H1 (cell line): ENCODE measurements around the gene ITGA6. TPM values are rescaled to one million over a fixed set of nuclear protein-coding genes. Genes with fewer than 3 reads are reported as not detected.

Experiments used
- CTCF ChIA-PET: fragments of 300-600 bp; sonication (Branson Sonifier 250); formaldehyde crosslinking; loops from one replicate; lab custom pipeline; 2021; ENCODE audit not compliant: partially characterized antibody; lab: Charles Lee
- POLR2A ChIA-PET: fragments of 300-600 bp; sonication (Branson Sonifier 250); formaldehyde crosslinking; loops from one replicate; lab custom pipeline; 2021; ENCODE audit warnings: inconsistent platforms; ENCODE audit not compliant: partially characterized antibody; lab: Charles Lee
- DNase-seq, 2 experiments: peaks; one replicate each; pipeline versions ENCODE4 v3.0.0 to v3.0.0-alpha.2; 2010 to 2022; ENCODE audit warnings: low spot score in 2 of 2, low read depth in 1 of 2, mixed read lengths in 1 of 2
- FAIRE-seq: peaks from 2 replicates; lab custom pipeline; 2011; peaks lifted over from hg19 to GRCh38; lab: Jason Lieb, UNC
- H2AFZ ChIP-seq: 2 replicates; pipeline ENCODE4 v1.8.1; 2012; ENCODE audit warnings: low read length, inconsistent platforms
- H2AK5ac ChIP-seq: 2 replicates; pipeline ENCODE4 v1.6.1; 2013; ENCODE audit warnings: low read depth, low read length
- H2BK120ac ChIP-seq: replicated peaks from 2 replicates; pipeline ENCODE3; 2013; ENCODE audit warnings: low read depth, low read length, inconsistent platforms
- H2BK12ac ChIP-seq: 2 replicates; pipeline ENCODE4 v1.6.1; 2013; ENCODE audit warnings: low read depth, low read length
- H2BK15ac ChIP-seq: 2 replicates; pipeline ENCODE4 v1.6.1; 2013; ENCODE audit warnings: low read length
- H2BK20ac ChIP-seq: 2 replicates; pipeline ENCODE4 v1.6.1; 2013; ENCODE audit warnings: low read length
- H2BK5ac ChIP-seq: 2 replicates; pipeline ENCODE4 v1.6.1; 2013; ENCODE audit warnings: low read depth, low read length
- H3K14ac ChIP-seq: 2 replicates; pipeline ENCODE4 v1.6.1; 2013; ENCODE audit warnings: inconsistent platforms; ENCODE audit not compliant: insufficient read length
- H3K18ac ChIP-seq: 2 replicates; pipeline ENCODE4 v1.6.1; 2013; ENCODE audit warnings: low read length; ENCODE audit errors: extremely low read depth
- H3K23ac ChIP-seq: 2 replicates; pipeline ENCODE4 v1.6.1; 2013; ENCODE audit warnings: inconsistent platforms; ENCODE audit not compliant: insufficient read length
- H3K23me2 ChIP-seq: 2 replicates; pipeline ENCODE4 v1.6.1; 2013; ENCODE audit warnings: low read depth, low read length
- H3K27ac ChIP-seq: 2 replicates; pipeline ENCODE4 v1.6.1; 2011; ENCODE audit warnings: low read depth, low read length, inconsistent platforms
- H3K27me3 ChIP-seq, 4 experiments: replicated peaks in 1 of 4; 1 replicate in 1 of 4; 2 replicates in 3 of 4; pipeline versions ENCODE4 v1.6.1 to v1.8.1; 2011 to 2013; ENCODE audit warnings: low read length in 3 of 4, mild to moderate bottlenecking in 3 of 4, inconsistent platforms in 2 of 4, mixed read lengths in 2 of 4, moderate library complexity in 1 of 4; ENCODE audit not compliant: control insufficient read depth in 3 of 4, insufficient read depth in 3 of 4; ENCODE audit errors: extremely low read depth in 1 of 4
- H3K36me3 ChIP-seq, 4 experiments: 2 replicates each; pipeline versions ENCODE4 v1.6.1 to v1.8.1; 2011 to 2013; ENCODE audit warnings: mild to moderate bottlenecking in 4 of 4, low read length in 3 of 4, moderate library complexity in 2 of 4, control low read depth in 1 of 4, inconsistent platforms in 1 of 4; ENCODE audit not compliant: insufficient read depth in 4 of 4, control insufficient read depth in 2 of 4
- H3K4ac ChIP-seq: replicated peaks from 2 replicates; pipeline ENCODE3; 2013; ENCODE audit warnings: low read length, low read depth, mixed read lengths, inconsistent platforms; ENCODE audit not compliant: insufficient read length
- H3K4me1 ChIP-seq, 4 experiments: replicated peaks in 1 of 4; 1 replicate in 1 of 4; 2 replicates in 3 of 4; pipeline versions ENCODE4 v1.6.1 to v1.8.1; 2011 to 2013; ENCODE audit warnings: low read length in 3 of 4, inconsistent platforms in 2 of 4, mixed read lengths in 1 of 4; ENCODE audit not compliant: insufficient read depth in 4 of 4, control insufficient read depth in 3 of 4
- H3K4me2 ChIP-seq, 2 experiments: 2 replicates each; pipeline versions ENCODE4 v1.6.1 to v1.8.1; 2011 to 2013; ENCODE audit warnings: low read depth in 2 of 2, low read length in 2 of 2, control low read depth in 1 of 2, inconsistent platforms in 1 of 2, mild to moderate bottlenecking in 1 of 2; ENCODE audit not compliant: insufficient read depth in 1 of 2
- H3K4me3 ChIP-seq, 4 experiments: fragments of 200-600, 300-600 bp in 1 of 4; sonication (generic), shearing (Covaris generic), sonication (Bioruptor Twin) in 1 of 4; 2 replicates each; pipeline versions ENCODE4 v1.5.1 to v1.8.1; 2011 to 2016; ENCODE audit warnings: low read length in 4 of 4, low read depth in 3 of 4, control low read depth in 2 of 4, inconsistent platforms in 2 of 4, mild to moderate bottlenecking in 2 of 4, mixed read lengths in 1 of 4, moderate library complexity in 1 of 4; ENCODE audit not compliant: insufficient read depth in 2 of 4; ENCODE audit errors: extremely low read depth in 1 of 4
- H3K56ac ChIP-seq: replicated peaks from 2 replicates; pipeline ENCODE3; 2013; ENCODE audit warnings: low read depth, mild to moderate bottlenecking, mixed read lengths, low read length, inconsistent platforms; ENCODE audit not compliant: insufficient read length
- H3K79me1 ChIP-seq: 2 replicates; pipeline ENCODE4 v1.6.1; 2013; ENCODE audit warnings: low read depth, low read length, control low read depth
- H3K79me2 ChIP-seq, 2 experiments: 2 replicates each; pipeline versions ENCODE4 v1.6.1 to v1.8.1; 2012 to 2013; ENCODE audit warnings: low read length in 2 of 2, mild to moderate bottlenecking in 2 of 2, inconsistent platforms in 1 of 2; ENCODE audit not compliant: insufficient read depth in 2 of 2, control insufficient read depth in 1 of 2
- H3K9ac ChIP-seq, 4 experiments: replicated peaks in 1 of 4; 1 replicate in 1 of 4; 2 replicates in 3 of 4; pipeline versions ENCODE4 v1.6.1 to v1.8.1; 2011 to 2013; ENCODE audit warnings: low read depth in 3 of 4, low read length in 3 of 4, control low read depth in 2 of 4, mild to moderate bottlenecking in 2 of 4, moderate library complexity in 2 of 4, inconsistent platforms in 1 of 4; ENCODE audit errors: extremely low read depth in 1 of 4
- H3K9me3 ChIP-seq, 2 experiments: 2 replicates each; pipeline versions ENCODE4 v1.6.1 to v1.8.1; 2012 to 2013; ENCODE audit warnings: mild to moderate bottlenecking in 2 of 2, moderate library complexity in 2 of 2, control low read depth in 1 of 2, inconsistent platforms in 1 of 2, low read depth in 1 of 2, low read length in 1 of 2, mixed read lengths in 1 of 2; ENCODE audit not compliant: insufficient read depth in 2 of 2
- H4K20me1 ChIP-seq, 2 experiments: replicated peaks in 1 of 2; 2 replicates each; pipeline versions ENCODE3 to v1.8.1; 2011 to 2013; ENCODE audit warnings: inconsistent platforms in 2 of 2, low read length in 2 of 2, mild to moderate bottlenecking in 1 of 2; ENCODE audit not compliant: insufficient read depth in 2 of 2, control insufficient read depth in 1 of 2
- H4K5ac ChIP-seq: 2 replicates; pipeline ENCODE4 v1.6.1; 2013; ENCODE audit warnings: low read length, low read depth, mixed read lengths, inconsistent platforms; ENCODE audit not compliant: insufficient read length
- H4K8ac ChIP-seq: 2 replicates; pipeline ENCODE4 v1.8.0; 2013; ENCODE audit warnings: mild to moderate bottlenecking, moderate library complexity, low read length, inconsistent platforms; ENCODE audit not compliant: insufficient read depth; ENCODE audit errors: extremely low read depth
- H4K91ac ChIP-seq: replicated peaks from 2 replicates; pipeline ENCODE3; 2013; ENCODE audit warnings: low read length, mixed read lengths, inconsistent platforms; ENCODE audit not compliant: insufficient read length
- CREB1 ChIP-seq: IDR thresholded peaks from 2 replicates; pipeline ENCODE4 v1.6.1; 2012; ENCODE audit warnings: inconsistent platforms
- HDAC6 ChIP-seq: IDR thresholded peaks from one replicate; pipeline ENCODE4 v1.7.1; 2012; ENCODE audit warnings: low read depth, mild to moderate bottlenecking, inconsistent platforms, low read length, moderate library complexity
- JUND ChIP-seq: IDR thresholded peaks from 2 replicates; pipeline ENCODE4 v1.6.1; 2011; ENCODE audit warnings: mild to moderate bottlenecking, improper control_type of control experiment, low read length
- NANOG ChIP-seq: IDR thresholded peaks from 2 replicates; pipeline ENCODE4 v1.6.1; 2011; ENCODE audit warnings: low read length, low read depth, mild to moderate bottlenecking, inconsistent platforms; ENCODE audit not compliant: insufficient read depth, poor library complexity, severe bottlenecking
- POLR2A ChIP-seq, 2 experiments: IDR thresholded peaks; 1 replicate in 1 of 2; 2 replicates in 1 of 2; pipeline ENCODE4 v1.6.1; 2011; ENCODE audit warnings: low read depth in 2 of 2, low read length in 2 of 2, mild to moderate bottlenecking in 2 of 2; ENCODE audit errors: control extremely low read depth in 1 of 2
- POU5F1 ChIP-seq: IDR thresholded peaks from 2 replicates; pipeline ENCODE4 v1.6.1; 2011; ENCODE audit warnings: low read depth, mild to moderate bottlenecking, low read length, moderate library complexity
- RAD21 ChIP-seq, 2 experiments: IDR thresholded peaks in 1 of 2; conservative IDR thresholded peaks in 1 of 2; 2 replicates each; pipeline ENCODE4 v1.6.1; 2011; ENCODE audit warnings: low read depth in 2 of 2, low read length in 2 of 2, improper control_type of control experiment in 1 of 2, inconsistent platforms in 1 of 2, mild to moderate bottlenecking in 1 of 2, moderate library complexity in 1 of 2
- RFX5 ChIP-seq: IDR thresholded peaks from 2 replicates; pipeline ENCODE4 v1.6.1; 2011; ENCODE audit warnings: low read depth, low read length, improper control_type of control experiment, borderline replicate concordance
- SP2 ChIP-seq: IDR thresholded peaks from 2 replicates; pipeline ENCODE4 v1.6.1; 2012; ENCODE audit warnings: mild to moderate bottlenecking, low read length, inconsistent platforms
- TBP ChIP-seq: IDR thresholded peaks from 2 replicates; pipeline ENCODE4 v1.6.1; 2011; ENCODE audit warnings: low read depth, low read length, improper control_type of control experiment
- WGBS, 2 experiments: shearing (Covaris generic) in 1 of 2; methylation state at CpG; one replicate each; pipeline versions ENCODE4 v1.1.6 to v1.1.7; 2013 to 2015; ENCODE audit warnings: low lambda C conversion rate in 2 of 2, mixed read lengths in 2 of 2, inconsistent platforms in 1 of 2, low coverage in 1 of 2, missing lambda C conversion rate in 1 of 2; ENCODE audit not compliant: insufficient replicate concordance in 2 of 2, insufficient coverage in 1 of 2, insufficient read length in 1 of 2; ENCODE audit errors: extremely low coverage in 1 of 2, missing lambda C conversion rate in 1 of 2; 5-methylcytosine and 5-hydroxymethylcytosine counted together
- polyA plus RNA-seq, 7 experiments: library from polyadenylated mRNA; depleted of rRNA in 3 of 7; stranded (reverse) in 5 of 7; unstranded in 2 of 7; fragments of >200 nt in 5 of 7; fragments of 200-250 nt in 2 of 7; gene quantifications; 1 replicate in 5 of 7; 2 replicates in 1 of 7; 4 replicates in 1 of 7; pipeline versions ENCODE4 v1.2.1 to v1.2.3, GENCODE V29; 2011 to 2013; ENCODE audit warnings: missing spikeins in 2 of 7, mixed read lengths in 2 of 7
- total RNA-seq: library from RNA; stranded (reverse); fragmentation: NEBNext Ultra II Directional; extraction: Animal tissue kit (Norgen Biotek cat#: 25700); gene quantifications from 2 replicates; pipeline ENCODE4 v1.2.1, GENCODE V29; 2021
- TF ChIP-seq, protein P1 (sequence below), 3 experiments: IDR thresholded peaks; 1 replicate in 2 of 3; 2 replicates in 1 of 3; pipeline versions ENCODE4 v1.5.1 to v1.6.1; 2011; ENCODE audit warnings: low read length in 3 of 3, mild to moderate bottlenecking in 3 of 3, inconsistent platforms in 2 of 3, low read depth in 1 of 3, moderate library complexity in 1 of 3; ENCODE audit not compliant: insufficient read depth in 1 of 3; ENCODE audit errors: control extremely low read depth in 1 of 3

ITGA6 gene
- total and polyA plus RNA-seq, 2 of the 8 experiments (the other 6 are each of a cell fraction or from before 2014, with no cell fraction given): 26.9 to 118 TPM

DNA sequence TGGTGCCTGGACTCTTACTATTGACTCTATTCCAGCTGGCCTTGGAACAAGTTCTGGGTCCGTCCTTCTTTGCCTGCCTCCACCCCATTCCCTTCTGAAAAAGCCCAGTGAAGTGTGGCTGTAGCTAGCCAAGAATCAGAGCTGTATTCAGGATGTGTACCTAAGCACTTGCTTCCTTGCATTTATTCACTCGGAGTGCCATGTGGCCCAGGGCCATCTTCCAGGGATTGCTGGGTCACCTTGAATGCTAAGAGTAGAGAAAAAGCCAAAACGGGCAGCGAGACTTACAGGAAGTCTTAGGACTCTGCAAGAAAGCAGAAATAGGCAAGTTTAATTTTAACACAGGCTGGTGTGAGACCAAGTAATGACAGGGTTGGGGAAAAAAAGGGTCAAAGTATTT lies 4.1 kb downstream of the ITGA6 start:
- Histone ChIP-seq H2AK5ac (no peak overlapping the region), H3K14ac (no peak overlapping the region), H2BK120ac (no peak overlapping the region), H3K79me1 (peaks cover 20% of the 10 kb centered on the region), H3K4me3 (no peak overlapping the region), H3K27ac (no peak overlapping the region), H4K5ac (no peak overlapping the region), H3K4me2 (no peak overlapping the region; a peak in 2 of 4 replicates), H4K8ac (no peak overlapping the region), H4K20me1 (peaks cover 5 to 22% of the 10 kb centered on the region in 2 experiments), H3K18ac (no peak overlapping the region), H3K79me2 (peaks cover 30 to 90% of the 10 kb centered on the region in 2 experiments), H2BK5ac (no peak overlapping the region), H2BK12ac (no peak overlapping the region), H3K9me3 (no peaks in the 10 kb centered on the region), H3K9ac (no peak overlapping the region), H3K36me3 (no peaks in the 10 kb centered on the region), H3K27me3 (peaks cover 0 to 3% (median 1%) of the 10 kb centered on the region in 4 experiments; a peak in 2 of 7 replicates), H3K4ac (no peak overlapping the region), H3K23me2 (peaks cover 11% of the 10 kb centered on the region), H2BK15ac (no peak overlapping the region), H2AFZ (no peak overlapping the region), H4K91ac (no peak overlapping the region), H3K23ac (no peak overlapping the region), H3K56ac (no peak overlapping the region), H2BK20ac (no peak overlapping the region), H3K4me1 (peaks cover 7 to 43% (median 36%) of the 10 kb centered on the region in 4 experiments)
- ChIA-PET CTCF (interaction anchor here (1.8 to 36.1 kb wide), 2 partner anchors 22 to 260 kb away, joined by 6 to 634 read pairs; no protein-coding TSS in a partner anchor), POLR2A (interaction anchor here (1.3 to 4.7 kb wide), 6 partner anchors 11 to 259 kb away, joined by 3 to 33 read pairs (median 4); no protein-coding TSS in a partner anchor)
- 88% methylated on average over 4 of the region's 4 CpGs; no CpG with 5 or more reads in 1 of the 2 experiments for WGBS, 2 experiments
- FAIRE-seq (no peak), DNase-seq (no peak)
- TF ChIP-seq POU5F1: no peak
- no peak for TF ChIP-seq JUND
- TF ChIP-seq POLR2A (IDR thresholded peaks at IDR 0.05; ENCODE audit: control extremely low read depth in 1 of 2, low read depth in 2 of 2, low read length in 2 of 2): no peak
- TF ChIP-seq TBP: no peak
- TF ChIP-seq HDAC6: no peak
- TF ChIP-seq NANOG: no peak
- no peak for TF ChIP-seq SP2
- no peak for TF ChIP-seq CREB1
- TF ChIP-seq, protein P1, sequence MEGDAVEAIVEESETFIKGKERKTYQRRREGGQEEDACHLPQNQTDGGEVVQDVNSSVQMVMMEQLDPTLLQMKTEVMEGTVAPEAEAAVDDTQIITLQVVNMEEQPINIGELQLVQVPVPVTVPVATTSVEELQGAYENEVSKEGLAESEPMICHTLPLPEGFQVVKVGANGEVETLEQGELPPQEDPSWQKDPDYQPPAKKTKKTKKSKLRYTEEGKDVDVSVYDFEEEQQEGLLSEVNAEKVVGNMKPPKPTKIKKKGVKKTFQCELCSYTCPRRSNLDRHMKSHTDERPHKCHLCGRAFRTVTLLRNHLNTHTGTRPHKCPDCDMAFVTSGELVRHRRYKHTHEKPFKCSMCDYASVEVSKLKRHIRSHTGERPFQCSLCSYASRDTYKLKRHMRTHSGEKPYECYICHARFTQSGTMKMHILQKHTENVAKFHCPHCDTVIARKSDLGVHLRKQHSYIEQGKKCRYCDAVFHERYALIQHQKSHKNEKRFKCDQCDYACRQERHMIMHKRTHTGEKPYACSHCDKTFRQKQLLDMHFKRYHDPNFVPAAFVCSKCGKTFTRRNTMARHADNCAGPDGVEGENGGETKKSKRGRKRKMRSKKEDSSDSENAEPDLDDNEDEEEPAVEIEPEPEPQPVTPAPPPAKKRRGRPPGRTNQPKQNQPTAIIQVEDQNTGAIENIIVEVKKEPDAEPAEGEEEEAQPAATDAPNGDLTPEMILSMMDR (IDR thresholded peaks at IDR 0.05; ENCODE audit: control extremely low read depth in 1 of 3, insufficient read depth in 1 of 3, low read depth in 1 of 3, low read length in 3 of 3): no peak
- no peak for TF ChIP-seq RFX5
- TF ChIP-seq RAD21 (IDR thresholded peaks at IDR 0.05 in 1 of 2, conservative IDR thresholded peaks at IDR 0.05 in 1 of 2; ENCODE audit: low read depth in 2 of 2, low read length in 2 of 2): no peak
